GM10847 (cell line): Measurements from ENCODE around the gene CCS.

Source experiments
- POLR2A ChIP-seq: IDR thresholded peaks from 2 replicates; pipeline ENCODE4 v1.6.1; 2011; ENCODE audit not compliant: insufficient read length; ENCODE audit errors: extremely low read depth

CCS gene

DNA sequence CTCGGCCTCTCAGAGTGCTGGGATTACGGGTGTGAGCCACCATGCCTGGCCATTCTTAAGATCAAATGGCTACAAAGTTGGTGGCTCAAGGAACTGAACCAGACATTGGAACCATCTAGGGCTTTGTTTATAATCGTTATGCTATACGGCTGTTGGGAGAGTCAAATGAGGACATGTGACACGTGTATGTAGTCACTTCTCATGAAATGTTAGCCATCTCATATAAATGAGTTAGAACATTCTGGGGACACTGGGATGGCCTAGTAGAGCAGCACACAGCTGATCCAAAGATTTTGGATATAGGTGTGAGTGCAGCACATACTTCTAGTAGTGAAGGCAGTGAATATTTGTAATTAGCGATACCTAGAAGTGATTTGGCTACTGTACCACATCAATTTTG is 38.9 kb downstream of the CCS start:
- no peak for TF ChIP-seq POLR2A

DNA sequence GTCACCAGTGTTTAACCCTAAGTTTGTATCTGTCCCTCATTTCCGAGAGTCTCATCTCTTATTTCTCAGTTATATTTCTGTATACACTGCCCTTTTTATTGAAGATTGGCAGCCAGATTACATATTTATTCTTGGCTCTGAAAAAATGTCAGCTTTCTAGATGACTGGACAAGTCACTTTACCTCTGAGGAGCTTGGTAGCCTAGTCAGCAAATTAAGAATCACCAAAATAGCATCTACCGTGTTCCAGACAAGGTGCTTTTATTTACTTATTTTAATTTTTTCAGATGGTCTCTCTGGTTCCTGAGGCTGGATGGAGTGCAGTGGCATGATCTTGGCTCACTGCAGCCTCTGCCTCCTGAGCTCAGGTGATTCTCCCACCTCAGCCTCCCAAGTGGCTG is 40.0 kb downstream of the CCS start:
- TF ChIP-seq POLR2A, result no peak

GRCh38 chr11:66636411-66636810 is 43.4 kb downstream of the CCS start:
- no peak for TF ChIP-seq POLR2A

DNA sequence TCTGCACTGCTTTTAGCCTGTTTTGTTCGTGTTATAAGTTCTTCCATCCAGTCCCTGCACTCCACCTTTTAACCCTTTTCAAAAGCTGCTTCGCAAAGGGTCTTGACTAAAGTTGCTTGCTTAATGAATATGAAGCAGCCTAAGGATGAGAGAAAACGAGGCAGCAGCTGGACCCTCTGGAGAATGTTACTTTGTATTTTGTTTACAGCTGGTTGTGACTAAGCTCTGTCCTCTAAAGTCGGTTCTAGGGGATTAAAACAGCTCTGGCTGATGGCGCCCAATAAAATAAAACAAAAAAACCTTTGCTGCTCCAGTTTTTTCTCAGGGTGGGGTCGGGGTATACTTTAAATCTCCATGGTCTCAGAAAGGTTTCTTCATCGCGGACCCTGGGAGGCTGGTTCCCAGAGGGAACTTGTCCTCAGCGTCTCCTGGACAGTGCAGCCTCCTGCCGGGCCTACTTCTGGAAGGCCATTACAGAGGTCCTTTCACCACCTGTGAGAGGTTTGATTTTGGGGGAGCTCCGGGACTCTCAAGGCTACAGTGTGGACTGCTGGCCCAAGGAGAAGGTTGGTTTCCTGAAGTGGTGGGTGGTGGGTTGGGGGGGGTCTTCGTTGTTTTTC is 44.7 kb downstream of the CCS start:
- no peak for TF ChIP-seq POLR2A

- peak; percentile 71 for TF ChIP-seq POLR2A
These were observed 45.4 kb downstream of the CCS start, which contains the start of gene RBM4 for GRCh38 chr11:66638177-66639065. TSS of gene RBM4 (plus strand) at chr11:66638703. CDS start at chr11:66639712, 1,009 bp downstream.

DNA sequence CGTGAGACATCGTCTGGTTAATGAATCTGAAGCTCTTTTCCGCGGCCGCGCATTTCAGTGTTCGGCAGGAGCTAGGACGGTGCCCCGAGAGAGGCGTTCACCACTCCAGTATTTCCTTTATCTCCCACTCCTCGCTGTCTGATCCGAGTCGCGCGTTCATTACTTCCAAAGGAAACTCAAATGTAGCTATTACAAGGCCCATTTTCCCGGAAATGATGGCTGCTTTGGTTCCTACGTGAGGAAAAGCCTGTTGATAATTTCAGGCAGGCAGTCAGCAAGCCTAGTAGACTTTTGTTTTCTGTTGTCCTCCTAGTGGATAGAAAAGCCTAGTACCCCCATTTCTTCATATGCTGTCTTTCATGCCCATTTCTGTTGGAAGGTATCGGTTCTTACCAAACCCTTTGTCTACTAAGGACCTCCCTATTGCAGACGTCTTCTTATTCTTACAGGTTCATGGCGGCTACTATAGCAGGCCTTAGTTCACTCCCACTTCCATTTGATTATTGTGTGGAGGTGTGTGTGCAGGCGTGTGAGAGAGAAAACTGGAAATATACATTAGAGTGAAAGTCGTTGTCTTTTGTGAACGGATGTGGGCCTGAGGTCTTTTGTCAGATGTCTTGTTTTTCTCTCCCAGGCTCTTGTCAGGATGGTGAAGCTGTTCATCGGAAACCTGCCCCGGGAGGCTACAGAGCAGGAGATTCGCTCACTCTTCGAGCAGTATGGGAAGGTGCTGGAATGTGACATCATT is 46.3 kb downstream of the CCS start:
- no peak for TF ChIP-seq POLR2A

- TF ChIP-seq POLR2A, result no peak
These were observed 48.8 kb downstream of the CCS start for GRCh38 chr11:66641834-66642233.

- TF ChIP-seq POLR2A, result no peak
These were observed 50.9 kb downstream of the CCS start for GRCh38 chr11:66643745-66644437.

GRCh38 chr11:66646828-66647227 is 53.8 kb downstream of the CCS start:
- no peak for TF ChIP-seq POLR2A

GRCh38 chr11:66649903-66650302 is 56.9 kb downstream of the CCS start:
- TF ChIP-seq POLR2A, result no peak

GRCh38 chr11:66651016-66651415 is 58.0 kb downstream of the CCS start:
- no peak for TF ChIP-seq POLR2A

- TF ChIP-seq POLR2A, result no peak
These were observed 59.7 kb downstream of the CCS start for GRCh38 chr11:66652651-66653050.

DNA sequence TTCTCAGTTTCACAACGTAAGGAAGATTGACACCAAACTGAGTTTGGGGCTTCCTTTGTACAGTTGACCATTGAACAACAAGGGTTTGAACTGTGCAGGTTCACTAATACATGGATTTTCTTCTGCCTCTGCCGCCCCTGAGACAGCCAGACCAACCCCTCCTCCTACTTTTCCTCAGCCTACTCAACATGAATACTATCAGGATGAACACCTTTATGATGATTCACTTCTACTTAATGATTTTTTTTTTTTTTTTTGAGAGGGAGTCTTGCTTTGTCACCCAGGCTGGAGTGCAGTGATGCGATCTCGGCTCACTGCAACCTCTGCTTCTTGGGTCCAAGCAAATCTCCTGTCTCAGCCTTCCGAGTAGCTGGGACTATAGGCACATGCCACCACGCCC is 60.1 kb downstream of the CCS start:
- no peak for TF ChIP-seq POLR2A
